ENCODE measurements around the gene SGF29. TPM values are rescaled to one million over a fixed set of nuclear protein-coding genes. Genes with fewer than 3 reads are reported as not detected.
A peak's percentile ranks its signal among the peaks of the same experiment; 100 is the strongest.
"Not testable (repeated sequence)": the region's sequence is repeated elsewhere in the genome, so short reads cannot be mapped to it uniquely, and the experiment has no call there.

Gene SGF29
- polyA plus RNA-seq, 1 donor, result 19.8 TPM

DNA sequence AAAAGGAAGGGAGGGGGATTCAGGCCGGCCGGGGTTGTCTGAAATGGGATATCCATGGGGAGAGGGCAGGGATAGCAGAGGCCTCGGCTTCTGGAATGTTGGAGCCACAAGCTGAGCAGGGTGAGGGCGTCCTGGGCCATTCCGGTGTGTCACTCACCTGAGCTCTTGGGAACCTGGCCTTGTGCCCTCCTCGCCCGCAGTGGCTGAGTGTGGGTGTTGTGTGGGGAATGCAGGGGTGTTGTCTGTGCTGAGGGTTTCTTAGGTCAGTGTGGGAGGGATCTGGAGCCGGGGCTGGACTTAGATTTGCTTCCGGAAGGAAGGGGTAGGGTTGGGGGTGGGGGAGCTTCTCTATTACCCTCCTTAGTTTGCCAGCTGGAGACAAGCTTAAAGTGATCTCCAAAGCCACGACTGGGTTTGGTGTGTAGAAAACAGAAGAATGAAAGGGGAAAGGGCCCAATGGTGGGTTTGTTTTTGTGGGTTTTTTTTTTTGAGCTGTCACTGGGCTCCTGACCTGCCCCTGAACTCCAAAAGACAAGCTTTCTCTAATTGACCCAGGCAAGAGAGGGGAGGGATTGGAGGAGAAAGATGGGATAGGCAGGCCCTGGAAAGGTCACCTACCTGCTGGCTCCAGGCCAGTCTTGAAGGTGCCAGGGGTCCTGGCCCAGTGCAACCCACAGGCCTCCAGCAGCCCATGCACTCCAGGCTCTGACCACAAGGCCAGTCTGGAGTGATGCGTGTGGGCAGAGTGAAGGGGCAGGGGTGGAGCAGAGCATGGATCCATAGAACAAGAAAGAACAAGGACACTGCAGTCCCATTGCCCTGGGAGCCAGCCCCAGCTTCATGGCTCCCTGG lies 43.3 kb downstream of the SGF29 start, which contains the start of gene SULT1A2:
Gene SULT1A2 (minus strand): TSS at position 211 of the 852 bp plus-strand sequence. CDS start 1,120 bp downstream, outside the sequence.
- no peak for DNase-seq

DNA sequence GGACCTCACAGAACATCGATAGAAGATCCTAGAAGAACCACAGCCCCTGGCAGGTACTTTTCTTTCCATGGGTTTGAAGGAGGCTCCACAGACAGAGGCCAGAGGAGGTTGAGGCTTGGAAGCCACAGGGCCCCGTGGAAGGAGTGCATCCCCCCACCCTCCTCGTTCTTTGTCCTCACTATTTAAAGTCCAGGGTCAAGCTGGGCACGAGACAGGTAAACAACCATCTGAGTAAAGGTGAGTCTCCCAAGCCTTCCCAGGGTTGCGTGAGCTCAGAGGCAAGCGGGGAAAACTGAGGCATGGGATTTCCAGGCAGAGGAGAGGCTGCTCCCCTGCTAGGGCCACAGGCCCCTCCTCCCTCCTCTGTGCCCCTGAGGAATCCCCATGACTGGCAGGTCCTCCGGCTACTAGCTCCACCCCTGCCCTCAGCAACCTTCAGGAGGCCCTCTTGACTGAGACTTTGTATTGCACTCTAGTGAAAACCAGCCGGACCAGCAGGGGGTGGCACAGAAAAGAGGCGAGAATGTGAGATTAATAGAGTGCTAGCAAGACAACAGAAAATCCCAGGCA lies 44.1 kb downstream of the SGF29 start:
- no peak for DNase-seq

DNA sequence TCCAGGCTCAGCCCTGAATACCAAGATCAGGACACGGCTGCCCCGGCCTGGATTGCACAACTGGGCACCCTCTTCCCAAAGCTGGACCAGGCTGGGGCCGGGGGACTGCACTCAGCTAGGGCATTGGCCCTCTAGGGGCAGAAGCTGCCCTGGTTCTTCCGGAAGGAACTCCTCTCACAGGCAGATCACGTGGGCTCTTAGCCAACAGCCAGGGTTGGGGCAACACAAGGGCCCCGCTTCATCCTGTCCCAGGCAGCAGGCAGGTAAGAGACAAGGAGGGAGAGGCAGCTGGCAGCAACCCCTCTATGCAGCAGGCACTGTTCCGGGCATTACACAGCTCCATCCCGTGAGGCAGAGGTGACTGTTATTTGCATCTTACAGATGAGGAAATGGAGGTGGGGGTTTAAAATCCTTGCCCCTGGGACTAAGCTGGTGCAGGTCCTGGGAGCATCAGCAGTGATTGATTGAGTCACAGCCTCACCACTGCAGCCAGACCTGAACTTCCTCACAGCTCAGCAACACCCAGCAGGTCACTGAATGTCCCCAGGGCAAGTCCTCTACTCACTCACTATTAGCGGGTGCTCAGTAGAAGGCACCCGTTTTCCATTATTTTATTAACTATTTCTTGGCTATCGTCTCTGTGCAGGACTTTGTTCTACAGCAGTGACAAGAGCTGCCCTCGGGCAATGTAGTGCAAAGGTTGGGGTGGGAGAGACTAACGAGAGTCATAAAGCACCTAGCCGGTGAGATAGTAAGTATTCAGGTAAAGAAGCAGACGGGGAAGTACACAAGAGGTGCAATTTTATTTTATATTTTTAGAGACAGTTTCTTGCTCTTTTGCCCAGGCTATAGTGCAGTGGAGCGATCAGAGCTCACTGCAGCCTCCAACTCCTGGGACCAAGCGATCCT lies 45.9 kb downstream of the SGF29 start:
- not testable (repeated sequence) for DNase-seq

DNA sequence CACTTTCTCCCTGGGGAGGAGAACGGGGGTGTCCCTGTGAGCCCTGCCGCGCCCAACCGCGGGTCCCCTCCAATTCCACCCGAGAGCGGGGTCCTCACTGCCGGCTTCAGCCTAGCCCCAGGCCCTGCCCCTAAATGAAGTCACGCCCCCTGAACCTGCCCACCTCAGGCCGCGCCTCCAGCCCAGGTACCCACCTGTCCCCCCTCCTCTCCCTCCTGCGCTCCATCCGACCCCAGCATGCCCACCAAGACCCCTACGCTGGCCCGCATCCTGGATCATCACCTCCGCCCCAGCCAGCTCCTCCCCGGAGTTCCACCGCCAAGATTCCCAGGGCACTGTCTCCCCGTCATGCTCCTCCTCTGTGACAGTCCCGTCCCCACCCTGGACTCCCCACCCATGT lies 47.2 kb downstream of the SGF29 start:
- DNase-seq, result not testable (repeated sequence)

DNA sequence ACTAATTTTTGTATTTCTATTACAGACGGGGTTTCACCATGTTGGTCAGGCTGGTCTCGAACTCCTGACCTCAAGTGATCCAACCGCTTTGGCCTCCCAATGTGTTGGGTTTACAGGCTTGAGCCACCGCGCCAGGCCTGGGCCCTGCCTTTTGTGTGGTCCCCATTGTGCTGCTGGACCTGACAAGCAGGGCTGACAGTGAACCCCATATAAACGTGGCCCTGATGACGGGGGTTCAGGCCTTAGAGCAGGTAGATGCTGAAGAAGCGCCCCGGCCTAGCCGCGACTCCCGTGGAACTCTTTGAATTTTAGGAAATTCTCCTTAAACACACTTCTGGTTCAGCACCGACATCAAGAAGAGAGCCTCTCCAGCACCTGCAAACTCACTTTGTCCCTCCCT lies 47.9 kb downstream of the SGF29 start:
- DNase-seq, result not testable (repeated sequence)

DNA sequence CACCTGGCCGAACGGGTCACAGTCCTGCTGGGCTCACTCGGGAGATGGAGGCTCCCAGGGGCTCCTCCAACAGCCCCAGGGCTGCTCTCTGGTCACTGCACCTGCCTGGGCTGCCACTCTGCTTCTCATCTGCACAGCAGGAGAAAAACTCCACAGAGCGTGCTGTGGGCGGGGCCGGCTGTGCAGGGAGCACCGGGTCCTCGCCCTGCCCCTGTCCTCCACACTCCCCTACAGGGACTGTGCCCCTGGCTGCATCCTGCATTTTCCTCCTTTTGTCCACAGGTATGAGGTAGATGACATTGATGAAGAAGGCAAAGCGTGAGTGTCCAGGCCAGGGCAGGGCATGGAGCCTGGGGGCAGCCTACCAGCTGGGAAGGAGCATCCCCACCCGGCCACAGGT lies 48.3 kb downstream of the SGF29 start:
- not testable (repeated sequence) for DNase-seq

DNA sequence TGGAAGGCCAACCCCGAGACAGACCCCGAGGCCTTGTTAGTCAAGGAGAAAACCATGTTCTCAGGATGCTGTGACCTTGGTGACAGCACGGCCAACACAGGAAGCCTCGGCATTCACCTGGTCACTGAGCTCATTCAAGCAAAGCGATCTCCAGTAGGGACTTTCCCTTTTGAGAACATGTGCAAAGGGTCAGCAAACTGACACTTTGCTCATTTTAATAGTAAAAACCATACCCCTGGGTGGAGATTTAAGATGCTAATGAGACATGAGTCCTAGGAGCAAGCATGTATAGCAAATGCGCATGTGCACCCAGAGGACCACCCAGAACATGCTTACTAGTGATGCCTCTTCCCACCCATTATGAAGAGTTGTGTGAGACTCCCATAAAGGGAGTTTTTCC lies 48.8 kb downstream of the SGF29 start:
- DNase-seq, result no peak

DNA sequence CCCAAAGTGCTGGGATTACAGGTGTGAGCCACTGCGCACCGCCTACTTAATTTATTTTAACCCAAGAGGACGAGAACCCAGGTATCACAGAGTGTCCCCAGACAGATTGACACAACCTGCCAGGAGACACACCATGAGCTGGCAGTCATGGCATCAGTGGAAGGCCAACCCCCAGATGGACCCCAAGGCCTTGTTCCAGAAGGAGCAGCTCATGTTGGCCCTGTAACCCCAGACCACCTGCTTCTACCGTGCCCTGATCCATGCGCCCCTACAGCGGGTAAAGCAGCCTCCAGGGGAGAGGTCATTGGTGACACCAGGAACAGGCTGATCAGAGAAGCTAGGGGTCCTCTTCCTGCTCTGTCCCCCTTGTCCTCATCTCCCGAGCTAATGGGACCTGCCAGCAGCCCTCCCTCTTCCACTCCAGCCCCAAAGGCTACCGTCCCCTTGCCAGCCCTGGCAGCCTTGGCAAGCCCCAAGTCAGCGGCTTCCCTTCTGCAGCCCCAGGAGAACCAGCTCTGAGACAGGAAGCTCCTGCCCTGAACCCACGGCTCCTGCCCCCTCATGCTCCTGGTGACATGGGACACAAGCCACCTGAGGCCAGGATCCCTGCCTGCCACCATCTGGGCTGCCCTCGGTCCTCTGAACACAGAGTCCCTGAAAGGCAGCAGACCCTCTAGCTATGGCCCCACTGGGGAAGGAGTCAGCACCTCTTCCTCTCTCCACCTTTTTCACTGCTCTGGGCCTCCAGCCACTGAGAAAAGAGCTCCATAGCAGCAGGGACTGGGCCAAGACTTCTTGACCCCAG lies 49.9 kb downstream of the SGF29 start:
- no peak for DNase-seq

DNA sequence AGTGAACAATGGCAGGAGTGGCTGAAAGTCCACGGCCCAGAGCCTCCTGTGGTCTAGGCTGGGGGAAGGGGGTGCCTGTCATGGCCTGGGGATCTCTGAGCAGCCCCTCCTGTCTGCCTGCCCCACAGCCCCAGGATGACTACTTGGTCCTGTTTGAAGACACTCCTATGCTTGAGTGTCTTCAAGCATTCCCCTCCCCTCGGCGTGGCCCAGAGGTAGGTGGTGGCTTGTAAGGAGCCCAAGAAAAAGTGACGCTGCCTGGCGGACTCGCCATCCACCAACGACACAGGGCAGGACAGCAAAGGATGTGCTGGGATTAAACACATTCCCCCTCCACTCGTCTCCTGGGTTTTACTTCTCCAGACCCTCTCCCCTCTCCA lies 50.5 kb downstream of the SGF29 start:
- DNase-seq, result no peak

DNA sequence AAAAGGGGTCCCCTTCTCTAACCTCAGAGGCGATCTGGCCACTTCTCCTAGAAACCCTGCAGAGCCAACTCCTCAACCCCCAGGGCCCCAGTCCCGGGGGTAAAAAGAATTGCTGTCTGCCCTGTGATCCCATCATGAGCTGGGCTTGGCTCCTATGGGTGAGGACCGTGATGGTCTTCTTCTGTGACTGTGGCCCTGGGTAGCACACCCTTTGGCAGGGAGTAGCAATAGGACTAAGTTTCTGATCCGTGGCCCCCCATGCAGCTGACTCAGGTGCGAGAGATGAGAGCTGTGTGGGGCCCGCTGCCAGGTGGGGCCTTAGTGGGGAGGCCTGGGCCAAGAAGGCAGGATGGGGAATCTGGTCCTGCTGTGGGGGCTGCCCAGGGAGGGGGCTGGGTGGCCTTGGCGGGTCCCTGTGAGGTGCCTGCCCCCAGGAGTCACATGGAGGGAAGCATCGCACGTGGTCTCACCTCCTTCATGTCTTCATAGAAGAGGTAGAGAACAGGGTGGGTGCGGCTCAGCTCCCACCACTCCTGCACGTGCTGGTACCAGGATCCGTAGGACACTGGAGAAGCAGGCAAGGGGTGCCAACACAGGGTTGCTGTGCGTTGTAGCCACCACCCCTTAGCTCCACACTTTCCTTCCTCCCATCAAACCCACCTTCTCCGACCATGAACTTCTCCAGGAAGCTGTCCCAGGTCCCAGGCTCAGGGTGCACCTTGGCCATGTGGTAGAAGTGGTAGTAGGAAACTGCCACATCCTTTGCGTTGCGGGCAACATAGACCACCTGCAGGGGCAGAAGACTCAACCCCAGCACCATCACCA lies 52.8 kb downstream of the SGF29 start:
- DNase-seq, result no peak

DNA sequence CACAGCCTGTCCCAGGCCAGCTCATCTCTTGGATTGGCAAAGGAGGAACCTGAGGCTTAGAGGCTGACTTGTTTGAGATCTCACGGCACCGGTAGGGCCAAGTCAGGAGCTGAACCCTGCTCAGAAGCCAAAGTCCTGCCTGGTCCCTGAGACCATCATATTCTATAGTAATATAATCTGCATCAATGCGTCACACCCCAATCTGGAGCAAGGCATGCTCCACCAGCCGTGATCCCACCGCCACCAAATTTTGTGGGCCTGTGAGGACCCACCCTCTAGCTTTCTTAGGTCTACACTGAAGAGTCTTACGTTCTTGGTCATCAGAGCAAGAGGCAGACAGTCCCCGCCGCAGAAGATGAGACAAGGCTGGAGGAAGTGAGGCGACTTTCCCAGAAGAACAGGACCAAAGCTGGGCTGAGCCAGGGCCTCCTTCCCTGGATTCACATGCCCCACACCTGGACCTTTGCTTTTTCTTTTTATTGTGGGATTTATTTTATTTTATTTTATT lies 53.5 kb downstream of the SGF29 start:
- DNase-seq, result no peak

DNA sequence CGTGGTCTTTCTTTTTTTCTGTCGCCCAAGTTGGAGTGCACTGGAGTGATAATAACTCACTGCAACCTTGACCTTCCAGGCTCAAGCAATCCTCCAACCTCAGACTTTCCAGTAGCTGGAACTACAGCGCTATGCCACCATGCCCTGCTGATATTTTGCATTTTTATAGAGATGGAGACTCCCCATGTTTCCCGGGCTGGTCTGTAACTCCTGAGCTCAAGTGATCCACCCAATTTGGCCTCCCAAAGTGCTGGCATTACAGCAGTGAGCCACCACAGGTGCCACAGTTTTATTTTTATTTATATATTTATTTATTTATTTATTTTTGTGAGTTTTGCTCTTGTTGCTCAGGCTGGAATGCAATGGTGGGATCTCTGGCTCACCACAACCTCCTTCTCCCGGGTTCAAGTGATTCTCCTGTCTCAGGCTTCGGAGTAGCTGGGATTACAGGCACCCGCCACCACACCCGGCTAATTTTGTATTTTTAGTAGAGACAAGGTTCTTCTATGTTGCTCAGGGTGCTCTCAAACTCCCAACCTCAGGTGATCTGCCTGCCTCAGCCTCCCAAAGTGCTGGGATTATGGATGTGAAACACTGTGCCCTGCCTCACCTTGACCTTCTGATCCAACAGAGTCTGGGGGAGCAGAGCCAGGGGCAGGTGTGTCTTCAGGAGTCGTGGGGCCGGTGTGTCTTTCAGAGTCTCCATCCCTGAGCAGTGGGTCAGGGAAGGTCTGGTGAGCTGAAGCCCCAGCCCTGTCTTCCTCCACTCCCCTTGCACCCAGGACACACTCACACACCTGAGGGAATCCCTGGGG lies 54.2 kb downstream of the SGF29 start:
- DNase-seq, result not testable (repeated sequence)

DNA sequence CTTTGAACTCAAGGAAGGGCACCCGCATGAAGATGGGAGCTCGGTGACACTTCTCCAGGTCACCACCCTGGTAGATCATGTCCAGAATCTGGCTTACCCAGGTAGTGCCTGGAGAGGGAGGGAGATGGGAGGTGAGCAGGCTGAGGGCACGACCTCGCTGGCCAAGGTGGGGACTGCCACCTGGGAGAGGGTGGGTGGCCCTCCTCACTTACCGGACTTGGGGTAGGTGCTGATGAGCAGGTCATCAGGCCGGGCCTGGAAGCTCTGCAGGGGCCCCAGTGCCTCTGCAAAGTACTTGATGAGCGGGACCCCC lies 54.7 kb downstream of the SGF29 start:
- DNase-seq, result not testable (repeated sequence)

DNA sequence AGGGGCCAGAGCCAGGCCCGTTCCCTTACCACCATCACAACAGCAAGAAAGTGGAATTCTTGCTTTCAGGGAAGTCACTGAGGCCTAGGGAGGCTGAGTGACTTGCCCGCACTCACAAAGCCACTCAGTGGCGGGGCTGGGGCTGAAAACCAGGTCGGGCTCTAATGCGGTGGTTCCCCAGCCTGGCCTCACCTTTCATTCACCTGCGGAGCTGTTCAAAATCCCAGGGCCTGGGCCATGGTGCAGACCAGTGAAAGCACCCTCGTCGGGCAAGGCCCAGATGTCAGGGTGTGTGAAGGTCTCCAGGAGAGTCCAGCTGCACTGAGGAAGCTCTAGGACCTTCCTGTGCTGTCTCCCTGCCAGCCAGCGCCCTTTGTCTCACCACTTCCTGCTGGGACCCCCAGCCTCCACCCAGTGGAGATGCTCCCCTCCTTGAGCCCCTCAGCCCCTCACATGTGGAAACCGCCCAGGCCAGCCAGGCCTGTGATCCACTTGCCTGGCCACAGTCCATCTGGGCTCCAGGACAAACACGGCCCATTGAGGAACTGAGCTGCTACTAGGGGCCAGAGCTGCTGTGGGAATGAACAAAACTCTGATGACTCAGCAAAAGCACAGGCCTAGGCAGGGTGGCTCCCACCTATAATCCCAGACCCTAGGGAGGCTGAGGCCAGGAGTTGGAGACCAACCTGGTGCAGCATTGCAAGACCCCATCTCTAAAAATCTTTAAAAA lies 55.3 kb downstream of the SGF29 start:
- DNase-seq, result peak; percentile 27

DNA sequence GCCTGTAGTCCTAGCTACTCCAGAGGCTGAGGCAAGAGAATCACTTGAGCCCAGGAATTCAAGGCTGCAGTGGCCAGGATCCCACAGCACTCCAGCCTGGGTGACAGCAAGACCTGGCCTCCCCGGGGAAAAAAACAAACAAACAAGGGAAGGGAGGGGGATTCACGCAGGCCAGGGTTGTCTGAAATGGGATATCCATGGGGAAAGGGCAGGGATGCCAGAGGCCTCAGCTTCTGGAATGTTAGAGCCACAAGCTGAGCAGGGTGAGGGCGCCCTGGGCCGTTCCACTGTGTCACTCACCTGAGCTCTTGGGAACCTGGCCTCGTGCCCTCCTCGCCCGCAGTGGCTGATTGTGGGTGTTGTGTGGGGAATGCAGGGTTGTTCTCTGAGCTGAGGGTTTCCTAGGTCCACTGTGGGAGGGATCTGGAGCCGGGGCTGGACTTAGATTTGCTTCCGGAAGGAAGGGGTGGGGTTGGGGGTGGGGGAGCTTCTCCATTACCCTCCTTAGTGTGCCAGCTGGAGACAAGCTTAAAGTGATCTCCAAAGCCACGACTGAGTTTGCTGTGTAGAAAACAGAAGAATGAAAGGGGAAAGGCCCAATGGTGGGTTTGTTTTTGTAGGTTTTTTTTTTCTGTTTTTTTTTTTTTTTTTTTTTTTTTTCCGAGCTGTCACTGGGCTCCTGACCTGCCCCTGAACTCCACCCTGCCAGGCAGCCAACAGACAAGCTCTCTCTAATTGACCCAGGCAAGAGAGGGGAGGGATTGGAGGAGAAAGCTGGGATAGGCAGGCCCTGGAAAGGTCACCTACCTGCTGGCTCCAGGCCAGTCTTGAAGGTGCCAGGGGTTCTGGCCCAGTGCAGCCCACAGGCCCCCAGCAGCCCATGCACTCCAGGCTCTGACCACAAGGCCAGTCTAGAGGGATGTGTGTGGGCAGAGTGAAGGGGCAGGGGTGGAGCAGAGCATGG lies 56.2 kb downstream of the SGF29 start, which contains the start of gene SULT1A1:
Gene SULT1A1 (minus strand): TSS at position 414 of the 964 bp plus-strand sequence. CDS start 1,189 bp downstream, outside the sequence.
- no peak for DNase-seq

DNA sequence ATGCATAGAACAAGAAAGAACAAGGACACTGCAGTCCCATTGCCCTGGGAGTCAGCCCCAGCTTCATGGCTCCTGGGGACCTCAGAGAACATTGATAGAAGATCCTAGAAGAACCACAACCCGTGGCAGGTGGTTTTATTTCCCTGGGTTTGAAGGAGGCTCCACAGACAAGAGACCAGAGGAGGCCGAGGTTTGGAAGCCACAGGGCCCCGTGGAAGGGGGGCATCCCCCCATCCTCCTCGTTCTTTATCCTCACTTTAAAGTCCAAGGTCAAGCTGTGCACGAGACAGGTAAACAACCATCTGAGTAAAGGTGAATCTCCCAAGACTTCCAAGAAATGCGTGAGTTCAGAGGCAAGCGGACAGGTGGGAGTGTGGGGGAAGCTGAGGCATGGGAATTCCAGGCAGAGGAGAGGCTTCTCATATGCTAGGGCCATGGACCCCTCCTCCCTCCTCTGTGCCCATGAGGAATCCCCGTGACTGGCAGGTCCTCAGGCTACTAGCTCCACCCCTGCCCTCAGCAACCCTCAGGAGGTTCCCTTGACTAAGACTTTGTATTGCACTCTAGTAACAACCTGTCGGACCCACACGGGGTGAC lies 57.0 kb downstream of the SGF29 start:
- DNase-seq, result no peak
